ENCODE measurements around the gene FAM81B.
"Not testable (repeated sequence)": the region's sequence is repeated elsewhere in the genome, so short reads cannot be mapped to it uniquely, and the experiment has no call there.

FAM81B gene

GRCh38 chr5:95358848-95359247 is 32.3 kb upstream of the FAM81B start:
- no peak for DNase-seq (ENCODE audit: low read depth in 2 of 2)
- no peak for TF ChIP-seq CTCF (IDR thresholded peaks at IDR 0.05; ENCODE audit: low read depth, low read length)
- H3K4me3 ChIP-seq (replicated peaks in 1 of 2; ENCODE audit: low read depth in 2 of 2, low read length in 2 of 2), result no peak overlapping the region

- DNase-seq (ENCODE audit: low read depth in 2 of 2), result not testable (repeated sequence)
Observed at GRCh38 chr5:95360667-95361066, 30.5 kb upstream of the FAM81B start.

DNA sequence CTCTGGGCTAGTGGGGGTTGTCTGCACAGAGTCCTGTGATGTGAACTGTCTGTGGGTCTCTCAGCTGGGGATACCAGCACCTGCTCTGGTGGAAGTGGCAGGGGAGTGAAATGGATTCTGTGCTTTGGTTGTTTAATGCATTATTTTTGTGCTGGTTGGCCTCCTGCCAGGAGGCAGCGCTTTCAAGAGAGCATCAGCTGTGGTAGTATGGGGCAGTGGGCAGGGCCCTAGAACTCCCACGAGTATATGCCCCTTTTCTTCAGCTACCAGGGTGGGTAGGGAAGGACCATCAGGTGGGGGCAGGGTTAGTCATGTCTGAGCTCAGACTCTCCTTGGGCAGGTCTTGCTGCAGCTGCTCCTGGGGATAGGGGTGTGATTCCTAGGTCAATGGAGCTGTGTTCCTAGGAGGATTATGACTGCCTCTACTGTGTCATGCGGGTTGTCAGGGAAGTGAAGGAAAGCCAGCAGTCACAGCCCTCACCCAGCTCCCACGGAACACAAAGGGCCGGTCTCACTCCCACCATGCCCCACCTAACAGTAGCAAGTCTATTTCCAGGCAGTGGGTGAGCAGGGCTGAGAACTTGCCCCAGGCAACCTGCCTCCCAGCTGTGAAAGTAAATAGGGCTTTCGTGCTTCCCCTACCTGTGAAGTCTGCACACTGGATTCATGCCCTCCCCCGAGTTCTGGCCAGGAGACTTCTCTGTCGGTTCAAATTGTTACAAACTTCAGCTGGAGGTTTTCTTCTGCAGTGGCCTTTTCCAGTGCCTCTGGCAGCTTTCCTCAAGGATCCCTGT is 25.7 kb upstream of the FAM81B start:
- H3K4me3 ChIP-seq (replicated peaks in 1 of 2; ENCODE audit: low read depth in 2 of 2, low read length in 2 of 2), result no peak overlapping the region
- no peak for TF ChIP-seq CTCF (IDR thresholded peaks at IDR 0.05; ENCODE audit: low read depth, low read length)
- no peak for DNase-seq (ENCODE audit: low read depth in 2 of 2)

More at GRCh38 chr5:95360667-95361066, 30.5 kb upstream of the FAM81B start:
- not testable (repeated sequence) for H3K4me3 ChIP-seq (replicated peaks in 1 of 2; ENCODE audit: low read depth in 2 of 2, low read length in 2 of 2)

DNA sequence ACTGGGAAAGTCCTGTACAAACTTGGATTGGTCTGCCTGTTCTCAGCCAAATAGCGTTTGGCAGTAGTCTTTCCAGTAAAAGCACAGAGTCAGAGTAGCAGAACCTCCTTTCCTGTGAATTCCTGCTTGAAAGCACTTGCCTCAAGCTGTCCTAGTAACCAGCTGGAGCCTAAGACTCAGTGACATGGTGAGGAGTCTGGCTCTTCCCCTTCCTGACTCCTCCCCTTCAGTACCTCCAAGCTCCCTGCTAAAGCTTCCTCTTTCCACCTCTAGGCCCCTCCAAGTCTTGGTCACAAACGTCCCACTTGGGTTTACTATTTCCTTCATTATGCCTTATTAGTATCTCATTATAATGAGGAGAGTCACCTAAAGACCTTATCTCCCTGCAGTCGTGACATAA is 21.4 kb upstream of the FAM81B start:
- no peak for DNase-seq (ENCODE audit: low read depth in 2 of 2)
- no peak for TF ChIP-seq CTCF (IDR thresholded peaks at IDR 0.05; ENCODE audit: low read depth, low read length)
- no peak overlapping the region for H3K4me3 ChIP-seq (replicated peaks in 1 of 2; ENCODE audit: low read depth in 2 of 2, low read length in 2 of 2)

GRCh38 chr5:95374061-95374460 is 17.1 kb upstream of the FAM81B start:
- TF ChIP-seq CTCF (IDR thresholded peaks at IDR 0.05; ENCODE audit: low read depth, low read length), result no peak
- DNase-seq (ENCODE audit: low read depth in 2 of 2), result no peak
- no peak overlapping the region for H3K4me3 ChIP-seq (replicated peaks in 1 of 2; ENCODE audit: low read depth in 2 of 2, low read length in 2 of 2)

GRCh38 chr5:95375591-95375990 is 15.6 kb upstream of the FAM81B start:
- TF ChIP-seq CTCF (IDR thresholded peaks at IDR 0.05; ENCODE audit: low read depth, low read length), result no peak
- DNase-seq (ENCODE audit: low read depth in 2 of 2), result no peak
- no peak overlapping the region for H3K4me3 ChIP-seq (replicated peaks in 1 of 2; ENCODE audit: low read depth in 2 of 2, low read length in 2 of 2)

DNA sequence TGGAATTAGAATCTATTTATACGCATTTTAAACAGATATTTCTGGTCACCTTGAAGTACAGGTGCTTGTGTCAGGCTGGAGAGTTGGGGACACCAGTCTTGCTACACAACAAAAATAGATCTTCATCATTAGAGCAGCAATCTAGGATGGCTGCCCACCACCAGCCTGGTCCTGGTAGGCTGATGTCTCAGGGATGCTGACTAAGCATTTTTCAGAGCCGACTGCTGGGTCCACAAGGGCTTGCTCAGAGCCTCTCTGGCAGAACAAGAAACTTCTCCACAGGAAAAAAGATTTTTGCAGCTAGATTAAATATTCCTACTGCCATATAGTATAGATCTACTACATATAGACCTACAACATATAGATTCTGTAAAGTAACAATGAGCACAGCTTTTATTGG is 12.0 kb upstream of the FAM81B start:
- H3K4me3 ChIP-seq (replicated peaks in 1 of 2; ENCODE audit: low read depth in 2 of 2, low read length in 2 of 2), result no peak overlapping the region
- DNase-seq (ENCODE audit: low read depth in 2 of 2), result no peak
- no peak for TF ChIP-seq CTCF (IDR thresholded peaks at IDR 0.05; ENCODE audit: low read depth, low read length)
